GM18499 (cell line): ENCODE measurements around the gene LONRF2.

ENCODE experiments used
- ATAC-seq: cut with Tn5 transposase; IDR thresholded peaks from one replicate; pipeline ENCODE4 v1.9.1; 2021; ENCODE audit warnings: moderate number of reproducible peaks; ENCODE audit not compliant: insufficient read depth, unreplicated experiment

The LONRF2 gene

GRCh38 chr2:100277540-100278207 is 44.6 kb downstream of the LONRF2 start:
- no peak for ATAC-seq

- no peak for ATAC-seq
These were observed 45.6 kb downstream of the LONRF2 start for GRCh38 chr2:100276716-100277115.

GRCh38 chr2:100275200-100275589 is 47.1 kb downstream of the LONRF2 start:
- no peak for ATAC-seq

GRCh38 chr2:100274566-100275199 is 47.6 kb downstream of the LONRF2 start:
- ATAC-seq = no peak

GRCh38 chr2:100274076-100274475 is 48.2 kb downstream of the LONRF2 start:
- ATAC-seq = no peak

GRCh38 chr2:100273387-100273786 is 48.9 kb downstream of the LONRF2 start:
- ATAC-seq = no peak

- ATAC-seq = no peak
These were observed 49.4 kb downstream of the LONRF2 start for GRCh38 chr2:100272841-100273329.

- no peak for ATAC-seq
These were observed 51.1 kb downstream of the LONRF2 start for GRCh38 chr2:100271210-100271609.

GRCh38 chr2:100270381-100271146 is 51.7 kb downstream of the LONRF2 start:
- ATAC-seq = no peak

GRCh38 chr2:100269889-100270288 is 52.4 kb downstream of the LONRF2 start:
- no peak for ATAC-seq

GRCh38 chr2:100268986-100269385 is 53.3 kb downstream of the LONRF2 start:
- ATAC-seq = no peak

- no peak for ATAC-seq
These were observed 54.5 kb downstream of the LONRF2 start for GRCh38 chr2:100267751-100268150.

- no peak for ATAC-seq
These were observed 56.2 kb downstream of the LONRF2 start for GRCh38 chr2:100266126-100266525.

- ATAC-seq = no peak
These were observed 57.1 kb downstream of the LONRF2 start for GRCh38 chr2:100265226-100265625.

- ATAC-seq = no peak
These were observed 57.6 kb downstream of the LONRF2 start for GRCh38 chr2:100264651-100265050.

GRCh38 chr2:100264121-100264520 is 58.2 kb downstream of the LONRF2 start:
- no peak for ATAC-seq

- no peak for ATAC-seq
These were observed 59.6 kb downstream of the LONRF2 start for GRCh38 chr2:100262555-100263320.

- ATAC-seq = no peak
These were observed 60.3 kb downstream of the LONRF2 start for GRCh38 chr2:100262046-100262445.

GRCh38 chr2:100260712-100261620 is 61.3 kb downstream of the LONRF2 start:
- ATAC-seq = no peak
